IMR-90 (cell line): ENCODE data around the gene CCDC170. TPM values are rescaled to one million over a fixed set of nuclear protein-coding genes. Genes with fewer than 3 reads are reported as not detected.

Experiments used
- ATAC-seq: fragments of 200-7000 bp; cut with Tn5 transposase; 2 replicates; pipeline ENCODE4 v1.9.1; 2020; ENCODE audit warnings: low read depth, mild to moderate bottlenecking, moderate library complexity
- BruUV-seq: library from RNA; stranded (reverse); fragments of 400-500 nt; replicated peaks from 2 replicates; lab custom pipeline; 2021; lab: Mats Ljungman, UMichigan
- CTCF ChIA-PET: fragments of 300-600 bp; formaldehyde crosslinking; extraction: SDS; loops from one replicate; lab custom pipeline; 2021; ENCODE audit warnings: antibody characterized with exemption; lab: Yijun Ruan, JAX
- POLR2A ChIA-PET: fragments of 300-600 bp; sonication (Branson Sonifier 250); formaldehyde crosslinking; loops from one replicate; lab custom pipeline; 2022; ENCODE audit warnings: antibody characterized with exemption; ENCODE audit not compliant: unreplicated experiment; lab: Charles Lee
- DNase-seq: peaks from one replicate; pipeline ENCODE4 v3.0.0; 2013
- H2AFZ ChIP-seq: replicated peaks from 2 replicates; pipeline ENCODE3; 2013; ENCODE audit warnings: low read length, mild to moderate bottlenecking; ENCODE audit not compliant: poor library complexity
- H2AK5ac ChIP-seq: 2 replicates; pipeline ENCODE4 v1.6.1; 2013; ENCODE audit warnings: low read depth, low read length, inconsistent platforms
- H2AK9ac ChIP-seq: replicated peaks from 2 replicates; pipeline ENCODE3; 2013; ENCODE audit warnings: mild to moderate bottlenecking, low read depth, low read length, moderate library complexity; ENCODE audit not compliant: poor library complexity
- H2BK120ac ChIP-seq: 2 replicates; pipeline ENCODE4 v1.6.1; 2013; ENCODE audit warnings: low read depth, low read length, inconsistent platforms
- H2BK15ac ChIP-seq: 3 replicates; pipeline ENCODE4 v1.6.1; 2013; ENCODE audit warnings: low read depth, low read length, inconsistent platforms
- H2BK20ac ChIP-seq: 2 replicates; pipeline ENCODE4 v1.6.1; 2013; ENCODE audit warnings: low read depth, mild to moderate bottlenecking, inconsistent platforms, low read length, moderate library complexity
- H2BK5ac ChIP-seq: 2 replicates; pipeline ENCODE4 v1.6.1; 2013; ENCODE audit warnings: mild to moderate bottlenecking, low read depth, low read length, inconsistent platforms; ENCODE audit not compliant: poor library complexity, severe bottlenecking
- H3K14ac ChIP-seq: replicated peaks from 2 replicates; pipeline ENCODE4 v1.6.1; 2013; ENCODE audit warnings: low read depth, low read length, inconsistent platforms
- H3K18ac ChIP-seq: 2 replicates; pipeline ENCODE4 v1.6.1; 2013; ENCODE audit warnings: low read depth, low read length, control low read depth
- H3K23ac ChIP-seq: 2 replicates; pipeline ENCODE4 v1.6.1; 2013; ENCODE audit warnings: low read depth, low read length, inconsistent platforms
- H3K27ac ChIP-seq: 2 replicates; pipeline ENCODE4 v1.5.1; 2013; ENCODE audit warnings: mild to moderate bottlenecking, control low read depth, low read length; ENCODE audit not compliant: insufficient read depth
- H3K27me3 ChIP-seq: 2 replicates; pipeline ENCODE4 v1.6.1; 2013; ENCODE audit warnings: low read length; ENCODE audit not compliant: control insufficient read depth, insufficient read depth
- H3K36me3 ChIP-seq: 2 replicates; pipeline ENCODE4 v1.6.1; 2013; ENCODE audit warnings: low read length, mixed read lengths; ENCODE audit not compliant: control insufficient read depth, insufficient read depth
- H3K4ac ChIP-seq: 2 replicates; pipeline ENCODE4 v1.6.1; 2013; ENCODE audit warnings: low read depth, low read length, inconsistent platforms
- H3K4me1 ChIP-seq: 2 replicates; pipeline ENCODE4 v1.6.1; 2013; ENCODE audit warnings: low read length, mixed read lengths; ENCODE audit not compliant: control insufficient read depth, insufficient read depth
- H3K4me2 ChIP-seq: 2 replicates; pipeline ENCODE4 v1.6.1; 2013; ENCODE audit warnings: low read depth, mild to moderate bottlenecking, control low read depth, low read length, moderate library complexity
- H3K4me3 ChIP-seq: 2 replicates; pipeline ENCODE4 v1.5.1; 2013; ENCODE audit warnings: low read depth, mild to moderate bottlenecking, control low read depth, low read length, moderate library complexity; ENCODE audit not compliant: insufficient read depth
- H3K56ac ChIP-seq: 2 replicates; pipeline ENCODE4 v1.6.1; 2013; ENCODE audit warnings: low read length, inconsistent platforms; ENCODE audit not compliant: insufficient read depth; ENCODE audit errors: extremely low read depth
- H3K79me1 ChIP-seq, 2 experiments: 2 replicates each; pipeline ENCODE4 v1.6.1; 2013; ENCODE audit warnings: low read length in 2 of 2, inconsistent platforms in 1 of 2, low read depth in 1 of 2
- H3K9ac ChIP-seq: 2 replicates; pipeline ENCODE4 v1.6.1; 2013; ENCODE audit warnings: low read depth, low read length, control low read depth
- H3K9me1 ChIP-seq: 2 replicates; pipeline ENCODE4 v1.6.1; 2013; ENCODE audit warnings: low read length, inconsistent platforms; ENCODE audit not compliant: insufficient read depth
- H3K9me3 ChIP-seq: 2 replicates; pipeline ENCODE4 v1.6.1; 2013; ENCODE audit warnings: low read length; ENCODE audit not compliant: control insufficient read depth, insufficient read depth
- H4K20me1 ChIP-seq: 2 replicates; pipeline ENCODE4 v1.6.1; 2013; ENCODE audit warnings: low read length, inconsistent platforms; ENCODE audit not compliant: insufficient read depth
- H4K5ac ChIP-seq: 2 replicates; pipeline ENCODE4 v1.6.1; 2013; ENCODE audit warnings: mild to moderate bottlenecking, low read depth, low read length, control low read depth
- H4K8ac ChIP-seq, 2 experiments: 2 replicates each; pipeline ENCODE4 v1.6.1; 2013; ENCODE audit warnings: low read depth in 2 of 2, low read length in 2 of 2, control low read depth in 1 of 2, inconsistent platforms in 1 of 2
- H4K91ac ChIP-seq: 2 replicates; pipeline ENCODE4 v1.6.1; 2013; ENCODE audit warnings: low read depth, low read length, inconsistent platforms; ENCODE audit not compliant: insufficient read depth
- BHLHE40 ChIP-seq: fragments of 150-350 bp; IDR thresholded peaks from 2 replicates; pipeline ENCODE4 v1.6.1; 2016; ENCODE audit warnings: mild to moderate bottlenecking, low read depth, low read length
- CTCF ChIP-seq: conservative IDR thresholded peaks from 2 replicates; pipeline ENCODE4 v1.5.1; 2012; ENCODE audit warnings: mild to moderate bottlenecking, low read depth, low read length, improper control_type of control experiment
- FOS ChIP-seq: fragments of 150-350 bp; IDR thresholded peaks from 2 replicates; pipeline ENCODE4 v1.6.1; 2016; ENCODE audit warnings: low read depth, low read length
- MAFK ChIP-seq: IDR thresholded peaks from 2 replicates; pipeline ENCODE4 v1.6.1; 2012; ENCODE audit warnings: low read depth, low read length, improper control_type of control experiment
- MXI1 ChIP-seq: IDR thresholded peaks from 2 replicates; pipeline ENCODE4 v1.6.1; 2012; ENCODE audit warnings: low read depth, mild to moderate bottlenecking, low read length, moderate library complexity, borderline replicate concordance
- NFE2L2 ChIP-seq: fragments of 150-350 bp; IDR thresholded peaks from 2 replicates; pipeline ENCODE4 v1.6.1; 2016; ENCODE audit warnings: low read depth, mild to moderate bottlenecking, low read length
- RAD21 ChIP-seq: IDR thresholded peaks from 2 replicates; pipeline ENCODE4 v1.6.1; 2012; ENCODE audit warnings: low read length, improper control_type of control experiment
- RCOR1 ChIP-seq: IDR thresholded peaks from 2 replicates; pipeline ENCODE4 v1.6.1; 2012; ENCODE audit warnings: mild to moderate bottlenecking, low read length, improper control_type of control experiment; ENCODE audit not compliant: insufficient replicate concordance
- WGBS, 2 experiments: methylation state at CpG; one replicate each; pipeline versions ENCODE4 v1.1.5 to v1.1.7; 2013; ENCODE audit warnings: missing lambda C conversion rate in 2 of 2; ENCODE audit not compliant: insufficient read length in 1 of 2; ENCODE audit errors: extremely low coverage in 2 of 2; 5-methylcytosine and 5-hydroxymethylcytosine counted together
- dilution Hi-C: fragments of 300-500 bp; cut with HindIII; formaldehyde crosslinking; loops from one replicate; pipeline ENCODE4 v1.14.3; 2018; ENCODE audit warnings: low sequenced_read_pairs; ENCODE audit not compliant: unreplicated experiment
- in situ Hi-C: fragments of 300-500 bp; cut with MboI; formaldehyde crosslinking; loops from 3 replicates; pipeline ENCODE4 v1.14.3; 2019; ENCODE audit warnings: low sequenced_read_pairs, inconsistent platforms, mixed read lengths
- intact Hi-C: fragments of 100-400 bp; cut with micrococcal nuclease; formaldehyde crosslinking; loops from 2 replicates; pipeline ENCODE4 v1.10.0; 2022
- polyA plus RNA-seq, 3 experiments: library from polyadenylated mRNA; depleted of rRNA; stranded (reverse); fragments of >200 nt; gene quantifications; 2 replicates each; pipeline ENCODE4 v1.2.3, GENCODE V29; 2012; ENCODE audit warnings: low replicate concordance in 1 of 3
- total RNA-seq: library from RNA; depleted of rRNA; stranded (reverse); fragments of >200 nt; gene quantifications from 2 replicates; pipeline ENCODE4 v1.2.3, GENCODE V29; 2012
- TF ChIP-seq, protein P1 (sequence below): fragments of 150-350 bp; IDR thresholded peaks from 2 replicates; pipeline ENCODE4 v1.6.1; 2016; ENCODE audit warnings: low read depth, mild to moderate bottlenecking, low read length, moderate library complexity, borderline replicate concordance

The CCDC170 gene
- total and polyA plus RNA-seq, 2 of the 4 experiments (the other 2 are of a cell fraction): 0.12 to 0.54 TPM

DNA sequence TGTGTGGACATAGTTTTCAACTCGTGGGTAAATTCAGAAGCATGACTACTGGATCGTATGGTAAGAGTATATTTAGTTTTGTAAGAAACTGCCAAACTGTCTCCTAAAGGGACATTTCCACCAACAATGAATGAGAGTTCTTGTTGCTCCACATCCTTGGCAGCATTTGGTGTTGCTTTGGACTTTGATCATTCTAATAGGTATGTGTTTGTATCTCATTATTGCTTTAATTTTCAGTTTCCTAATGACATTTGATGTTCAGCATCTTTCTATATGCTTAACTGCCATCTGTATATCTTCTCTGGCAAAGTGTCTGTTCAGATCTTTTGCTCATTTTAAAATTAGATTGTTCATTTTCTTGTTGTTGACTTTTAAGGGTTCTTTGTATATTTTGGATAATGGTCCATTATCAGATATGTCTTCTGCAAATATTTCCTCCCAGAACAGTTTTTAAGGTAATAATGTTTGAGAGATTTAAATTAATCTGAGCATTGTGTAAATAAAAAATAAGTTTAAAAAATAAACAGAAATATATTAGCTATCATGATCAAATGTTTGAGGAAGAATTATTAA lies 138.7 kb downstream of the CCDC170 start:
- no peak overlapping the region for H4K5ac ChIP-seq
- ChIA-PET POLR2A (no interaction called here), CTCF (interaction anchor here (1.1 kb wide), 1 partner anchor 16 kb away, joined by 3 read pairs; no protein-coding TSS in a partner anchor)
- no peaks in the 10 kb centered on the region for H3K79me1 ChIP-seq
- no peak overlapping the region for H2BK20ac ChIP-seq
- no peak overlapping the region for H2BK5ac ChIP-seq
- no peak overlapping the region for H3K4me3 ChIP-seq
- H2AFZ ChIP-seq: no peak overlapping the region
- H3K4me2 ChIP-seq: no peak overlapping the region
- H2AK9ac ChIP-seq: no peak overlapping the region
- WGBS, 2 experiments: no CpG with 5 or more reads among the region's 2 CpGs
- intact Hi-C loops (no loop called here), dilution Hi-C loops (no loop called here), in situ Hi-C loops (no loop called here)
- no TSS peak for BruUV-seq
- no peak overlapping the region for H3K4ac ChIP-seq
- H3K23ac ChIP-seq: no peak overlapping the region
- no peaks in the 10 kb centered on the region for H4K20me1 ChIP-seq
- H3K18ac ChIP-seq: no peak overlapping the region
- H3K27me3 ChIP-seq: no peaks in the 10 kb centered on the region
- H2AK5ac ChIP-seq: no peak overlapping the region
- no peak overlapping the region for H4K91ac ChIP-seq
- H3K36me3 ChIP-seq: no peaks in the 10 kb centered on the region
- H2BK120ac ChIP-seq: no peak overlapping the region
- H2BK15ac ChIP-seq: no peak overlapping the region
- ATAC-seq (no peak), DNase-seq (no peak)
- no peaks in the 10 kb centered on the region for H3K4me1 ChIP-seq
- H3K27ac ChIP-seq: no peak overlapping the region
- H3K9me1 ChIP-seq: no peaks in the 10 kb centered on the region
- H3K56ac ChIP-seq: no peak overlapping the region
- no peak overlapping the region for H4K8ac ChIP-seq
- no peak overlapping the region for H3K9ac ChIP-seq
- no peak for TF ChIP-seq MAFK
- TF ChIP-seq CTCF: no peak
- no peak for TF ChIP-seq BHLHE40
- no peak for TF ChIP-seq RCOR1
- TF ChIP-seq RAD21: no peak
- TF ChIP-seq MXI1: no peak
- TF ChIP-seq, protein P1, sequence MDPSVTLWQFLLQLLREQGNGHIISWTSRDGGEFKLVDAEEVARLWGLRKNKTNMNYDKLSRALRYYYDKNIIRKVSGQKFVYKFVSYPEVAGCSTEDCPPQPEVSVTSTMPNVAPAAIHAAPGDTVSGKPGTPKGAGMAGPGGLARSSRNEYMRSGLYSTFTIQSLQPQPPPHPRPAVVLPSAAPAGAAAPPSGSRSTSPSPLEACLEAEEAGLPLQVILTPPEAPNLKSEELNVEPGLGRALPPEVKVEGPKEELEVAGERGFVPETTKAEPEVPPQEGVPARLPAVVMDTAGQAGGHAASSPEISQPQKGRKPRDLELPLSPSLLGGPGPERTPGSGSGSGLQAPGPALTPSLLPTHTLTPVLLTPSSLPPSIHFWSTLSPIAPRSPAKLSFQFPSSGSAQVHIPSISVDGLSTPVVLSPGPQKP: no peak
- no peak for TF ChIP-seq FOS
- no peak for TF ChIP-seq NFE2L2
- H3K9me3 ChIP-seq: 0 out of 2 replicates have a peak, but pooled peaks cover 2% of the 10 kb centered on the region
- no peak overlapping the region for H3K14ac ChIP-seq
